Measurements from ENCODE around the gene ZNF579.

ZNF579 gene

GRCh38 chr19:55529636-55530234, 50.9 kb downstream of the ZNF579 start:
- no peak overlapping the region for H3K4me3 ChIP-seq
- no peak overlapping the region for H3K27ac ChIP-seq

GRCh38 chr19:55528030-55528803, 52.4 kb downstream of the ZNF579 start:
- Histone ChIP-seq H3K4me3 (no peak overlapping the region), H3K27ac (no peak overlapping the region)

DNA sequence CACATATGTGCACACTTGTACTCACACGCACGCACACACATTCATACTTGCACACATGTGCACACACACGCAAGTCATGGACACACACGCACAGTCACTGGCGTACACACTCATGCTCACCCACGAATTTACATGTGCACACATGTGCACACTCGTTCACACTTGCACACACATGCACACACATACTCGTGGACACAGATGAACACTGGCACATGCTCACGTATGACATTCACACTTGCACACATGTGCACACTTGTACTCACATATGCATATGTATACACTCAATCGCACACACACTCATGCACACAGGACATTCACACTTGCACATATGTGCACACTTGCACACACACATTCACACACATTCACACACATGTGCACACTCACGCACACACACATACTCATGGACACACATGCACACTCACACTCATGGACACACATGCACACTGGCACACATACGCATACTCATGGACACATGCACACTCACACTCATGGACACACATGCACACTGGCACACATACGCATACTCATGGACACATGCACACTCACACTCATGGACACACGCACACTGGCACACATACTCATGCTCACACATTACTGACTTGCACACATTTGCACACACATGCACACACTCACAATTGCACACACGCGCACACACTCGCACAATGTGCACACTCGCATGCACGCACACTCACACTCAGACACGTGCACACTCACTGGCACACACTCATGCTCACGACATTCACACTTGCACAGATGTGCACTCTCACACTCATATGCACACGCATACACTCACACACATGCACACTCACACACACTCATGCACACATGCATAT, 53.2 kb downstream of the ZNF579 start:
- Histone ChIP-seq H3K27ac (no peak overlapping the region), H3K4me3 (no peak overlapping the region)

Measured in skin epidermis (tissue), 12 donors.